COLO668 (cell line): ENCODE measurements around the gene PXDN.
"Not testable (repeated sequence)": the region's sequence is repeated elsewhere in the genome, so short reads cannot be mapped to it uniquely, and the experiment has no call there.

Experiments
- DNase-seq: peaks from one replicate; lab custom pipeline; 2025; ENCODE audit not compliant: unreplicated experiment; lab: John Stamatoyannopoulos, UW

The PXDN gene

DNA sequence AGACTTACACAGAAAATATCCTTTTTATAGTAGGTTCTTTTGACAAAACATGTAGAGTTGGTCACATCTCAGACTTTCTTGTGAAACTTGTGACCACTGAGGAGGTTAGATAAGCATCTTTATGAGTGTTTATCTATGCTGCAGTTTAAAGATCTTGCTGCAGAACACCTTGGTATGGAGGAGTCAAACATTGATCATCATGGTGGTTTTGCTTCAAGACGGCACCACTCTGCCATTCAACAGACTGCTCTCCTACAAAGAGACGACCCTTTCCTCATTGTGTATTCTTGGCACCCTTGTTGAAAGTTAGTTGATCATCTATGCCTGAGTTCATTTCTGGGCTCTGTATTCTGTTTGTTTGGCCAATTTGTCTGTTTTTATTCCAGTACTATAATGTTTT is 20.0 kb downstream of the PXDN start:
- DNase-seq, result not testable (repeated sequence)

DNA sequence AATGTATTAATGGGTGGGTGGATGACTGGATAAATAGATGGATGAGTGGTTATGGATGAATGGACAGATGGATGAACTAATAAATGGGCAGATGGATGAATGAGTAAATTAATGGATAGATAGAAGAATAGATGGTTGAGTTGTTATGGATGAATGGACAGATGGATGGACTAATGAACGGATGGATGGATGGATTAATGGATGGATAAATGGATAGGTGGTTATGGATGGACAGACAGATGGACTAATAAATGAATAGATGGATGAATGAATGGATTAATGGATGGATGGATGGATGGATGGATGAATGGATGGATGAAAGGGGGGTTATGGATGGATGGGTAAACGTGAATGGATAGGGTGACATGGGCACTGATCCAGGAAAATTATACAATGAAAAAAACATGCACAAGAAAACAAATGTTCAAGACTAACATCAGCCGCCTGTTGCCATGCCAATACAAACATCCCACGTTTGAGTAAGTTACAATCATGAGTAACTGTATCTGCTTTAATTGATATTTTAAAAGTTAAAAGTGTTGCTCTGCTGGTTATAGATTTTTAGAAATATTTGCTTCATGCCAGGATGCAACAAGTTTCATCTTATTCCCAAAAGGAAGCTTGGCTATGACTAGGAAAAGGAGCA is 20.8 kb downstream of the PXDN start:
- no peak for DNase-seq

DNA sequence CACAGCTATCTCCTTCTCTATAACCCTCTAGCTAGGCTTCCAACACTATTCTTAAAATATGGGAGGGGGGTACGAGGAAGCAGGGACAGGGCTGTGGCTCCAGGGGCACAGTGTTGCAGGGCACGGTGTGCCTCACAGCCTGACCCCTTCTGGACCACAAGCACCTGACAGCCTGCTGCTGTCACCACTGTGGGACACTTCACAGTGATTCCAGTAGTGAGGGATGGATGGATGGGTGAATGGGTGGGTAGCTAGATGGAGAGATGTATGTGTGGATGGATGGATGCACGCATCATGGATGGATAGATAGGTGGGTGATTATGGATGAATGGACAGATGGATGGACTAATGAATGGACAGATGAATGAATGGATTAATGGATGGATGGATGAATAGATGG is 21.6 kb downstream of the PXDN start:
- no peak for DNase-seq

DNA sequence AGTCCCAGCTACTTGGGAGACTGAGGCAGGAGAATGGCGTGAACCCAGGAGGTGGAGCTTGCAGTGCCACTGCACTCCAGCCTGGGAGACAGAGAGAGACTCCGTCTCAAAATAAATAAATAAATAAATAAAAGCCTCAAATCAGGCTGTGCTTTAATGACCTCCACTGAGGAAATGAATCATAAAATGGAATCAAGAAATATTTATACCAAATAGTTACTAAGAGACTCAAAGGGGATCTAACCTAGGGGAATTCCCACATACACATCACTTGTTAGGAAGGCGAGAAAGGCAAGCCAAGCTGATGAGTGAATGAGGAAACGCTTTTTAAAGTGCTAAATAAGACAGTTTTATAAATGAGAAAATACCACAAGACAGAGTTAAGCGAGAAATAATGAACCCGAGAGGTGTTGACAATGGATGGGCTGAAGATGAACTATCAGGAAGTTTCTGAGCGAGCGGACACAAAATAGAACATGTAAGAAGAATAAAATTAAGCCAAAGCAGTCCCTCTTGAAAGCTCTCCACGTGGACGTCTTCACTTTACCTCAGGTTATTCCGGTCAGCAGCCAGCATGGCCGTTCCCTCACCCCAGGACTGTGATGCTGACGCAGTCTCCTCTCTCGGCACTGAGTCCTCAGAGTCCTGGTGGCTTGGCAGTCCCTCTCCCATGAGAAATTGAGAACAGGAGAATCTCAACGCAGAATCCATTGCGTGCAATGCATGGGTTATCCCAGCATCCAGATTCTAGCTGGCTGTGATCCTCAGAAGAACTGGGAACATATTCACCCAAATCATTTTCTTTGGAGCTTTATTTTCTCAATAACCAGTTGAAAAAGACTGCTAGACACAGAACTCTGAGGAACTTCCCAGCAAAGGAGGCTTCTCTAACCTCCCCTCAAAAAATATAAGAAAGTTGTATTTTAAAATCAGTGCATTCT is 22.3 kb downstream of the PXDN start:
- no peak for DNase-seq

DNA sequence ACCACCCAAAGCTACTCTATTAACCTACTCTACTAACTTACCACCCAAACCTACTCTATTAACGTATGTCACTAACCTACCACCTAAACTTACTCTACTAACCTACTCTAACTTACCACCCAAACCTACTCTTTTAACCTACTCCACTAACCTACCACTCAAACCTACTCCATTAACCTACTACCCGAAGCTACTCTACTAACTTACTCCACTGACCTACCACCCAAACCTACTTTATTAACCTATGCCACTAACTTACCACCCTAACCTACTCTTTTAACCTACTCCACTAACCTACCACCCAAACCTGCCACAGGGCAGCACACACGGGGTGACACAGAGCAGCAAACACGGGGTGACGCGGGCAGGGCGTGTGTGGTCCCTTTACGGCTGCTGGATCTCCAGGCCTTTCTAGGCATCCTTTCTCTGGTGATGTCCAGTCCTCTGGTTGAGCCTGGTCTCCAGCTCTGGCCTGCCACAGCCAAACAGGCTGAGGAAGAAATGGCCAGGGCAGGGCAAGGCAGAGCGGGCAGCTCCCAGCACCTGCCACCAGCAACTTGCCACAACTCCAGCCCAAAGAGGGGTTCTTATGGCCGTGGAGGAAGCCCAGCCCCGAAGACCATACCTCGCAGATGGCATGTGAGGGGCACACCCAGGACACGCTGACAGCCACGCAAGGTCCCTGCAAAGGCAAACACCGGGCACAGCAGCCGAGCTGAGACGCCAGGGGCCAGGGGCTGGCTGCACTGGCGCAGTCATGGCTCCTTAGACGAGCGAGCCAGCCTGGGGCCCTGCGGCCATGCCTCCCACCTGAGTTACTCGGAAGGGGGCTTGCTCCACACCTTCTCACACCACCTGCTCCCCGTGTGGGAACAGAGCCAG is 25.7 kb downstream of the PXDN start:
- DNase-seq, result no peak

DNA sequence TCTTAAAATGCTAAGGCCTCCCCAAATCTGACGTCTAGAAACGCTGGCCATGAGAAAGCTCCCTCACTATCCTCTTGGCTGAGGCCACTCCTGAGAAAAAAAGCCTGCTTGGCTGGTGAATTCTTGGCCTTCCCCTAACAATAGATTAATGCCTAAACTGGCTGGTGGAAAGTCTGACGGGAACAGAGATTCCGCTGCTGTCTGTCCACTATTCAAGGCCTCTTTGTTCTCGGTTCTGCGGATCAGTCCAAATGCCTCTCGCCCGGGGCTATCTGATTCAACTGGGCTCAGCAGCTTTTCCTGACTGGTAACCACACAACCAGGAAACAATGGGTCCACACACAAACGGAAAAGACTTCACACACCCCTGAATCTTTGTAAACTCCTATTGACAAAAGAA is 27.2 kb downstream of the PXDN start:
- no peak for DNase-seq

DNA sequence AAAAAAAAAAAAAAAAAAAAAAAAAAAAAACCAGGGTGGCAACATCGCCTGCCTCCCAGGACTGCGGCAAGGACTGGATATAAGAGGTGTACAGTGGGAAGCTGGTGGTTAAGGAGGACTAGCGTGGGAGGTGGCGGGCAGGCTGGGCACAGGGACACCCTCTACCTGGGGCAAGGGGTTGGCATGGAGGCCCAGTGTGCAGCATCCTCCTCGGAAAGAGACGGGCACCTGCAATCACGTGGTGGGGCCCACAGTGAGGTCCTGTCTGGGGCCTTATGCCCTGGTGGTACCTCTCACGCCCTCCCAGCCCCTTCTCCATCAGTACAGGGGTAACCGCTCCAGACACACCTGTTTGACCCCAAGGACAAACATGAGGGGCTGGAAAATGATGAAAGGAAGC is 27.9 kb downstream of the PXDN start:
- no peak for DNase-seq

DNA sequence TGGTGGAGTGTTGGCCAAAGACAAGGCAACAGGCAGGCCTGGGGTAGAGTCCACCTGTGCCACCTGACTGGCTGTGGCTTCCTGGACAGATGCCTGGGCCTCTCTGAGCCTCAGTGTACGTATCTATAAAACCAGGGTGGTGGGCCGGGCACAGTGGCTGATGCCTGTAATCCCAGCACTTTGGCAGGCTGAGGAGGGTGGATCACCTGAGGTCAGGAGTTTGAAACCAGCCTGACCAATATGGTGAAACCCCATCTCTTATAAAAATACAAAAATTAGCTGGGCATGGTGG is 28.4 kb downstream of the PXDN start:
- not testable (repeated sequence) for DNase-seq

DNA sequence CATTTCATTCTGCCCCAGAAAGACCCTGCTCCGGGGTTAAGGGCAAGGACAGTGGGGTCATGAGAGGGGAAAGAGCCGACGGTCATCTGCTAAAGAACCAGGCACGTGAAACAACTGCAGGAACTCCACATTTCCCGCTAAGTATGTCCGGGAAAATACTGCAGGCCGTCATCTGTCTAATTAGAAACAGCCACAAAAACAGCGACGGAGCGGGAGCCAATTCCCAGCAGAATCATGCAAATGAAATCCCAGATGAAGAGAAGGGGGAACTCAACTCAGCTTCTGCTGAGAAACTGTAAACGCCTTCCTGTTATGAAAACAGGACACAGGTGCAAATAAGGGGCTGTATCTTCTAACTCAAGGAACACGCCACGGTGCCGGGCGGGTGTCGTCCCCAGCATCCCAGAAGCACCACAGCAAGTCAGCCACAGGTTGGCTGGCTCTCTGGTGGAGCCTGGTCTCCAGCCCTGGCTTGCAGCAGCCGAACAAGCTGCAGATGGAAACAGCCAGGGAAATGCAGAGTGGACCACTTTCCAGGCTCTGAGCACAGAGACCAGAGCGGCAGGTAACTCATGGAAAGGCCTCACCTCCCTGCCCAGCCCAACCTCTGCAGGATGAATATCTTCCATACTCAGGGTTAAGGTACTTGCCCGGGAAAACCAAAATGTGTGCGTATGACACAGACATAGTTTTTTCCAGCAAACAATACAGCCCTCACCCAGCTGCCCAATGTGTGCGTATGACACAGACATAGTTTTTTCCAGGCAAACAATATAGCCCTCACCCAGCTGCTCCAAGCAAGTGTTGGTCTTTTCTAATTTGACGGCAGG is 28.9 kb downstream of the PXDN start:
- DNase-seq, result no peak

DNA sequence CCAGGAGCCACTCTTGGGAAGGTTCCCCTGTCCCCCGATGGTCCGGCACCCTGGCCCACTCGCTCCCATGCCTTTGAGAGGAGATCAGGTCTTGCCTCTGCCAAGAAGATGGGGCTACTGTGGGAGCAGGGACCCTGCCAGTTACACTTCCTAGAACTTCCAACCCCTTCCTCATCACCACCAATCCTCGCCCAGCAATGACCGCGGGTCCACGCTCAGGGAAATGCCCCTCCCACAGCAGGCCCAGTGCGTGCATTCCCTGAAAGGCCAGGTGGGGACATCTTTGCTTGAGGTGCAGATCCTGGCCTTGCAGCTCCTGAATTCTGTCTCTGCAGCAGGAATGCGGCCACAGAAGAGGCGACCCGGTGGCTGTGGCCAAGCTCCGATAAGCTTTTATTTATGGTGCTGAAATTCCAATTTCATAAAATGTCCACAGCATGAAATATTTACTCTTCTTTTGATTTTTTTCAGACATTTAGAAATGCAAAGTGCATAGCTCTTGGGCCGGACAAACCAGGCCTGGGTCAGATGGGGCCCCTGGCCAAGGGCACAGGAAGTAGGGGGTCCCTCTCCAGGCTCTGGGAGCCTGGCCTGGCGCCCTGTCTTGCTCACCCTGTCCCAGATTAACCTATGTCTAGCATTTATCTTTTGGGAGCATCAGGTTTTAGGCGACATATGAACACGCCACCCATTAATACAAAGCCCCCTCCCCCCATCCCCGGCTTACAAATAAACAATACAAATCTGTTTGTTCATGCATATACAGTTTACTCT is 29.8 kb downstream of the PXDN start:
- no peak for DNase-seq

DNA sequence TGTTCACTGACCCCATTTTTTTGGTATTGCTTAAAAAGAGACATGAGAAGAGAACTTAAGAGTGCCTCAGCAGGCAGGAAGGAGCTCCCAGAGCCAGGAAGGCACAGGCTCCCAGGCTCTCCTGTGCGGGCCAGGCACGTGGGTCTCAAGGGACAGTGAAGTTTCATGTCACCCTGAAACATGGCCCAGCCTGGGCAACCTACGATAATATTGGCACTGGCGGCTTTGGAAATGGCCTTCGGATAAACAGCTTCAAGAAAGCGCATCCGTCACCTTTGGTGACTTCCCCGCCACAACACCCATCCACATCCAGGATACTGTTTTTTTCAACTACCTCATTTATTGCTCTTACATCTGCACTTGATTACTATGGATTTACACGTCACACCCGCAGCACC is 30.5 kb downstream of the PXDN start:
- DNase-seq, result no peak

DNA sequence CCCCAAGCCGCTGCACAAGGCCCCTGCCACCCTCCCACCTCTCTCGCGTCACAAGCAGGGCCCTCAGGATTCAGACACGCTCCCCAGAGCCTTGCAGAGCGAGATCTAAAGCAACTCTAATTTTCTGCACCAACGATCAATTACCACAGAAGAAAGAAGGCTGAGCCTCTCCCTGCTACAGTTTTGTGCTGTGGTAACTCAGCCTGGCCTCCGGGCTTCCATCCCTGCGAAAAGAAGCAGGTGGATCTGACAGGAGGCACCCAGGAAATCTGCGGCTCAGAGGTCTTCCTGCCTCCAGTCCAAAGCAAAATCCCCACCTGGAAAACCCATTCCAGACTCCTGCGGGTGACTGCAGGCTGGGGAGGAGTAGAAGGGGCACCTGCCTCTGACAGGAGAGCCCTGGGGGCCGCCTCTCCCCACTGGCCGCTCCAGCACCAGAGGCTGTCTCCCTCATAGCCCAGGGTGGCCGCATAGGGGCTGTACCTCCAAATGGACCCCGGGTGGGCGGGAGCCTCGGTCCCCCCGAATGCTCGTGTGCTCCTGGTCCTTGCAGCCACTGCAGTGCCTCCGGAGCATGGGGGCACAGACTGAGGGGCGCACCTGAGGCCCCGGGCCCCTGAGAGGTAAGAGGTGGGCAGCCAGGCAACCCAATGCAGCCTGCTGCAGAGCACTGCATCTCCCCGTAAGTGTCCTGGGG is 31.0 kb downstream of the PXDN start:
- no peak for DNase-seq

DNA sequence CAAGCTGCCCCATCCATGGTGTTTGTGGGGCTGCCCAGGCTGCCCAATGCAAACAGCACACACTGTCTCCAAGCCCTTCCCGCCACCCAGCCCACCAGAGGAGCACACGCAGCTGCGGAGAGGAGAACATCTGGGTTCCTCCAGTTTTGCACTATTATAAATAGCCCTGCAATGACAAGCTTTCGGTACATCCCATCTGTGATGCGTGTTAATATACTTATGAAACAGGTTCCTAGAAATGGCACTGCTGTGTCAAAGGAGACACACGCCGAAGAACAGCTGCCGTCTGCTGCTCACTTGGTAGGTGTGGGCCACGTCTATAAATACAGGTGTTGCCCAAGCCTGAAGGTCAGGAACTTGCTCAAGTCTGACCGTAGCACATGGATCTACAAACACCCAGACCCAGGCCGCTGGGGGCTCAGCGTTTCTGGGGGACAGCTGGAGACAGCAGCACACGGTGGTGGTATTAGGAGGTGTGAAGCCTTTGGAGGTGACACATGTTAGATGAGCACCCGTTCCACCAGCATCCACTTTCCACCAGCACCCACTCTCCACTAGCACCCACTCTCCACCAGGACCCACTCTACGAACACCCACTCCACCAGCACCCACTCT is 34.3 kb downstream of the PXDN start:
- DNase-seq, result no peak

DNA sequence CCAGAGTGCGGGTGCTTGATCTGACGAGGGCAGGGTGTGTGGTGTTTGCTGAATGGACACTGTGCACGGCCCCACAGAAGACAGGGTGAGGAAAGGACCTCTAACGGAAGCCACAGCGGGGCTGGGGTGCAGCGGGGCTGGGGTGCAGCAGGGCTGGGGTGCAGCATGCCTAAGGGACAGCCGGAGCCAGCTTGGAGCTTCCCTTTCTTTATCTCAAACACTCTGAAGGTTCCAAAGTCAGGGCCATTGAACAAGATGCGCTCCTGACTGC is 35.0 kb downstream of the PXDN start:
- no peak for DNase-seq

DNA sequence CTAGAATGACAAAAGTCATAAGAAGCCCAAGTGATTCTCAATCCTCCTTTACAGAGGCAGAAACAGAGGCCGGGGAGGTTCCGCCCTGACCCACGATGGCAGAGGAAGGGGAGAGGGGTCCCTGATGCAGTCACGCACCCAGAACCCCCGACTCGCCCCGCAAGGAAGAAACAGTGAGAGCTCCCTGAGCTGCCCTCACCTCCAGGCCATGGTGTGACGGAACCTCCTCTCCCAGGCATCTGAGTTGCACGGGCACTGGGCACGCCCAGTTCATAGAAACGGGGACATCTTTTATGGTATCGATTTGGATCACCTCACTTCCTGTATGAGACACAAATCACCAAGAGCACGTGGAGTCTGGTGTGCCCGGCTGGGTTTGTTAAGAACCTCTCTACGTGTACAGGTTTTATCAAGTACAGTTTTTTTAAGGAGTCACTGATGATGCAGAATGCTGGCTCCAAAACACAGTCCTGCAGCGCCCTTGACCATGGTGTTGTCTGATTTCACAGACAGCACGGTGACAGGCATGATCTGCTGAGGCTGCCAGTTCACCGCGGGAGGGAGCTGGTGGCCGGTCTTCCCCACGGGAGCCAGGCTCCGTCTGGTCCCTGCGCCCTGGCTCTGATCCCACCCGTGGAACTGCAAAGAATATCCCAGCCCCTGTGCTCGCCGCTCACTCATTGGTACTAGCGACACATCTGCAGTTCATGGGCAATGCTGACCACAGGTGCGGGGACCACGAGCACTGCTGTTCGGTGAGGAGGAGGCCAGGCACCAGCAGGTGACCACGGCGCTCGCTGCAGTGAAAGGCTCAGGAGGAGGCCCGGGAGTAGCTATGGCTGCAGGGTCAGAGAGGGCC is 35.6 kb downstream of the PXDN start:
- DNase-seq, result no peak

DNA sequence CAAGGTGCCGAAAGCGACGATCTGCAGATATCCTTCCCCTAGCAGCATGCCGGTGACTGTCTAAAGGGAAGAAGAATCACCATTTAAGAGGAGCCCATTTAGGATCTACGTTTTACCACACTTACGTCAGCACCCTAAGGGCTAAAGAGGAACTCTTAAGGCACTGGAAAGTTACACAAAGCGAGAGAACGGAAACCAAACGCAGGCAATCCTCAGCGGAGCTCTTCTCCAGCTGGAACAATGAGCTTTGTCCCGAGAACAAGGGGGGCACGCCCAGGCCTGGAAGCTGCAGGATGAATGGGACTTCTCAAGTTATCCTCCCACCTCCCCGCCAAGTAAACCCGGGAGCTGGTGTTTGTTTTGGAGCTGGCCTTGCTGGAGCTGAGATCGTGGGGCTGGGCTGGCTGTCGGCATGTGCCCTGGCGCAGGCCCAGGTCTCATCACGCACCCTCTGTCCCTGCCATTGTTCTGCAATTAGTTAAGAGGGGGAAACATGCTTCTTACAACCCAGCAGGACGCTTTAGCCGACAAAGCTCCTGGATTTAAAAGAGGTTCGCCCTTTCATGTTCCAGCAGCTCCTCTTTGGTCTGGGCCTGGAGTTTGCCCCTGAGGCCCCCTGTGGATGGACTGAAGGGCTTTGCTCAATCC is 36.4 kb downstream of the PXDN start:
- DNase-seq, result no peak

DNA sequence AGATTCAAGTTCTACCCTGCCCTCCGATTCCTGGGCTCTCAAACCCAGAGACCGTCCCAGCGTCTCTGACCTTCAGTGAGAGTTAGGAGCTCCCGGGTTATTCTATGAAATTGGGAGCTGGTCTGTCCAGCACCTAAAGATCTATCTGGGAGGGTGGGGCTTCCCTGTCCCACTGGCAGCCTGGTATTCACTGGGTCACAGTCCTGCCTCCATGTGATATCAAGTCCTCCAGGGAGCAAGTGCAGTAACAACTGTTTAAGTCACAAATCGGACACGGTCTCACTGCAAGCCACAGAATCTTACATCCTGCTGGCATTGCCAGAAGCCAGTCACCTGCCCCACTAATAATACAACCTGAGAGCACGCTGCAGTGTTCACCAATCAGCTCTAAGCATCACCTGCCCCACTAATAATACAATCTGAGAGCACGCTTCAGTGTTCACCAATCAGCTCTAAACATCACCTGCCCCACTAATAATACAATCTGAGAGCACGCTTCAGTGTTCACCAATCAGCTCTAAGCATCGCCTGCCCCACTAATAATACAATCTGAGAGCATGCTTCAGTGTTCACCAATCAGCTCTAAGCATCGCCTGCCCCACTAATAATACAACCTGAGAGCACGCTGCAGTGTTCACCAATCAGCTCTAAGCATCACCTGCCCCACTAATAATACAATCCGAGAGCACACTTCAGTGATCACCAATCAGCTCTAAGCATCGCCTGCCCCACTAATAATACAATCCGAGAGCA is 38.0 kb downstream of the PXDN start:
- DNase-seq, result not testable (repeated sequence)
